Right atrium auricular region (tissue), 2 donors: ENCODE data around the gene VSTM2L. TPM values are rescaled to one million over a fixed set of nuclear protein-coding genes. Genes with fewer than 3 reads are reported as not detected.
A peak's percentile ranks its signal among the peaks of the same experiment; 100 is the strongest.

Experiments
- DNase-seq: peaks from one replicate; pipeline ENCODE4 v3.0.0-alpha.2; 2019; ENCODE audit warnings: low spot score
- H3K27ac ChIP-seq, 2 donors: fragments of 200-600 bp; sonication (generic); 1 replicate in 1 of 2; 2 replicates in 1 of 2; pipeline ENCODE4 v1.5.1; 2016 to 2019
- H3K27me3 ChIP-seq, 2 donors: fragments of 200-600 bp; sonication (generic); one replicate each; pipeline versions ENCODE4 v1.5.1 to v1.6.0; 2017 to 2019
- H3K36me3 ChIP-seq: fragments of 200-600 bp; sonication (generic); one replicate; pipeline ENCODE4 v1.5.1; 2016
- H3K4me1 ChIP-seq, 2 donors: fragments of 200-600 bp; sonication (generic); one replicate each; pipeline versions ENCODE4 v1.5.1 to v1.6.0; 2017 to 2019
- H3K4me3 ChIP-seq, 2 donors: fragments of 200-600 bp; sonication (generic); 1 replicate in 1 of 2; 2 replicates in 1 of 2; pipeline ENCODE4 v1.5.1; 2017 to 2019; ENCODE audit warnings: mild to moderate bottlenecking in 1 of 2, moderate library complexity in 1 of 2
- H3K9me3 ChIP-seq, 2 donors: fragments of 200-600 bp; sonication (generic); one replicate each; pipeline ENCODE4 v1.5.1; 2019
- total RNA-seq, 2 donors: library from RNA; depleted of rRNA; stranded (reverse); fragments of >200 nt; gene quantifications; one replicate each; pipeline ENCODE4 v1.1.0, GENCODE V29; 2016
- TF ChIP-seq, protein P1 (sequence below), 2 donors: fragments of 200-600 bp; sonication (generic); IDR thresholded peaks; one replicate each; pipeline ENCODE4 v1.5.1; 2019; ENCODE audit warnings: antibody characterized with exemption in 2 of 2

VSTM2L gene
- total RNA-seq, 2 donors from 2014 or later: 97.4 to 303 TPM

DNA sequence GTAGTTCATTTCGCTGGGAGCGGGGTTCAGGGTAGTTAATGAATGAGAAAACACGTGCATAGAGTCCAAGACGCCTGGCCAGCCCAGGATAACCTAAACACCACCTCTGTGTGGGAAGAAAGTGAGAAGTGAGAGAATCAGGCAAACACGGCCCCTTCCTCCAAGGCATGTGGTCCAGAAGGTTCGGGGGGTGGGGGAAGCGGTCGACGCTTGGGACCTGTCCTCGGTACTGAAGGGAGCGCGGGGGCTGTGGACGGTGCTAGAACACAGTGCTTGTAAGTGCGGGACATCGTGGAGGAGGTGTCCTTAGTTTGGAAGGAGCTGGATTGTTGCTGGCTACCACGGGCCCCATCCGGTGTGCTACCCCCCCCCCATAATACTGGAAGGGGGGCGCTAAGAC is 1.7 kb upstream of the VSTM2L start:
- TF ChIP-seq, protein P1, sequence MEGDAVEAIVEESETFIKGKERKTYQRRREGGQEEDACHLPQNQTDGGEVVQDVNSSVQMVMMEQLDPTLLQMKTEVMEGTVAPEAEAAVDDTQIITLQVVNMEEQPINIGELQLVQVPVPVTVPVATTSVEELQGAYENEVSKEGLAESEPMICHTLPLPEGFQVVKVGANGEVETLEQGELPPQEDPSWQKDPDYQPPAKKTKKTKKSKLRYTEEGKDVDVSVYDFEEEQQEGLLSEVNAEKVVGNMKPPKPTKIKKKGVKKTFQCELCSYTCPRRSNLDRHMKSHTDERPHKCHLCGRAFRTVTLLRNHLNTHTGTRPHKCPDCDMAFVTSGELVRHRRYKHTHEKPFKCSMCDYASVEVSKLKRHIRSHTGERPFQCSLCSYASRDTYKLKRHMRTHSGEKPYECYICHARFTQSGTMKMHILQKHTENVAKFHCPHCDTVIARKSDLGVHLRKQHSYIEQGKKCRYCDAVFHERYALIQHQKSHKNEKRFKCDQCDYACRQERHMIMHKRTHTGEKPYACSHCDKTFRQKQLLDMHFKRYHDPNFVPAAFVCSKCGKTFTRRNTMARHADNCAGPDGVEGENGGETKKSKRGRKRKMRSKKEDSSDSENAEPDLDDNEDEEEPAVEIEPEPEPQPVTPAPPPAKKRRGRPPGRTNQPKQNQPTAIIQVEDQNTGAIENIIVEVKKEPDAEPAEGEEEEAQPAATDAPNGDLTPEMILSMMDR (IDR thresholded peaks at IDR 0.05): no peak
- Histone ChIP-seq H3K4me1 (peaks cover 0 to 38% of the 10 kb centered on the region in 2 donors), H3K4me3 (no peak overlapping the region), H3K9me3 (no peaks in the 10 kb centered on the region), H3K27me3 (peaks cover 0 to 7% of the 10 kb centered on the region in 2 donors), H3K36me3 (no peaks in the 10 kb centered on the region), H3K27ac (no peak overlapping the region)
- no peak for DNase-seq

DNA sequence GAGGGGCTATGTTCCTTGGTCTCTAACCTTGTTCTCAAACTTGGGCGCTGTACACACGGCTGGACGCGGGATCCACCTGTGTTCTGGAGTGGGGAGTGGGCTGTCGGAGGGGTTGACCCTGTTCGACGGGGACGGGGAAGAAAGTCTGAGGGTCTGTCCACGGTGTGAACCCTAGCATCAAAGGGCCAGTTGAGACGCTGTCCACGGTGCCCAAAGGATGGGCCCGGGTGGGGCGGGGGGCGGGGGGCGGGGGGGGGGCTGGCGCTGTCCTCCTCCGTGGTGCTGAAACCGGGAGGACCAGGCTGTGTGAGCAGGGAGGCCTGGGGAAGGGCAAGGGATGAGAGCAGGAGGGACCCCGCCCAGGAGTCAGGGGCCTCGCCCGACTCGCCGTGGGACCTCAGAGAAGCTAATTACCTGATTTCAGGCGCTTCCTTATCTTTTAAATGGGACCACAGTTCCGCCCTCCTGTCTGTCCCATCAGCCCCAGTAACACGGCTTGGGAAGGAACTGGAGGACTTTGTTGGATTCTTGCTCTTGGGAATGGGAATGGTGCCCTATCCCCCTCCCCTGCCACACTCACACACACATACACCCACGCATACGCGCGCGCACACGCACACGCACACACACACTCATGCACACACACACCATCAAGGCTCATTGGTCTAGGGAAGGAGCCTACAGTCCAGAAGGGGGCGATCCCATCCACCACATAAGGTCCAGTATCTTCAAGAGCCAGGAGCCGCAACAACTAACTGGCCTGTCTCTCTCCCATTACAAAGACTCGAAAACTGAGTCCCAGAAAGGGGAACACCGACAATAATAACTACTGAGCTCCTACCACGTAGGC is 1.0 kb upstream of the VSTM2L start:
- no peak for DNase-seq
- H3K27me3 ChIP-seq: peaks cover 0 to 7% of the 10 kb centered on the region in 2 donors
- H3K4me1 ChIP-seq: peaks cover 0 to 36% of the 10 kb centered on the region in 2 donors
- no peaks in the 10 kb centered on the region for H3K36me3 ChIP-seq
- H3K4me3 ChIP-seq: peak overlapping the region; percentile 61 to 64
- H3K9me3 ChIP-seq: no peaks in the 10 kb centered on the region
- TF ChIP-seq, protein P1 (IDR thresholded peaks at IDR 0.05): peak; percentile 28 to 54
- peak overlapping the region; percentile 84 to 92 for H3K27ac ChIP-seq

DNA sequence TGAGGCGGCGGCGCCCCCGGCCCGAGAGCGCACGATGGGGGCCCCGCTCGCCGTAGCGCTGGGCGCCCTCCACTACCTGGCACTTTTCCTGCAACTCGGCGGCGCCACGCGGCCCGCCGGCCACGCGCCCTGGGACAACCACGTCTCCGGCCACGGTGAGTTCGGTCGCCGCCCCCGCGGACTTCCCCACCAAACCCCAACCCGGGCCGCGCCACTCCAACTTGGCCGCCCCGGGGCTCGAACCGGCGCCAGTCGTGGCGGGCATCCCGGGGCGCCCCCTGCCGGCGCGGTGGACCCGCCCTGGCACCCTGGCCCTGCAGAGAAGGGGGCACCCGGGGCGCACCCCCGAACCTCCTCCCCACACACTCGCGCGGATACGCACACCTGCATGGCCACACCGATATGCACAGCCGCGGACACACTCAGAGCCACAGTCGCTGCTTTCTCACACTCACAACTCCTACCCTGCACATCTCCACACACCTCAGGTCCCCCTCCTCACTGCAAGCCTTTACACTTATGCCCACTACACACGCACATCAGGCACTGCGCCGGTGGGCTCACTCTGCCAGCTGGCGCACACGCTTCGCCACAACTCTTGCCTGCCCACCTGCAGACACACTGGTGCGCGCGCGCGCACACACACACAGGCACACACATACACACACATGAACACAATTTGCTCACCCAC is 535 bp downstream of the VSTM2L start:
- Histone ChIP-seq H3K36me3 (no peaks in the 10 kb centered on the region), H3K4me3 (peak overlapping the region; percentile 61 to 64), H3K27me3 (peaks cover 0 to 7% of the 10 kb centered on the region in 2 donors), H3K9me3 (no peaks in the 10 kb centered on the region), H3K27ac (peak overlapping the region; percentile 84 to 92), H3K4me1 (peaks cover 0 to 38% of the 10 kb centered on the region in 2 donors)
- TF ChIP-seq, protein P1 (IDR thresholded peaks at IDR 0.05): peak; percentile 23 to 61
- DNase-seq: no peak

DNA sequence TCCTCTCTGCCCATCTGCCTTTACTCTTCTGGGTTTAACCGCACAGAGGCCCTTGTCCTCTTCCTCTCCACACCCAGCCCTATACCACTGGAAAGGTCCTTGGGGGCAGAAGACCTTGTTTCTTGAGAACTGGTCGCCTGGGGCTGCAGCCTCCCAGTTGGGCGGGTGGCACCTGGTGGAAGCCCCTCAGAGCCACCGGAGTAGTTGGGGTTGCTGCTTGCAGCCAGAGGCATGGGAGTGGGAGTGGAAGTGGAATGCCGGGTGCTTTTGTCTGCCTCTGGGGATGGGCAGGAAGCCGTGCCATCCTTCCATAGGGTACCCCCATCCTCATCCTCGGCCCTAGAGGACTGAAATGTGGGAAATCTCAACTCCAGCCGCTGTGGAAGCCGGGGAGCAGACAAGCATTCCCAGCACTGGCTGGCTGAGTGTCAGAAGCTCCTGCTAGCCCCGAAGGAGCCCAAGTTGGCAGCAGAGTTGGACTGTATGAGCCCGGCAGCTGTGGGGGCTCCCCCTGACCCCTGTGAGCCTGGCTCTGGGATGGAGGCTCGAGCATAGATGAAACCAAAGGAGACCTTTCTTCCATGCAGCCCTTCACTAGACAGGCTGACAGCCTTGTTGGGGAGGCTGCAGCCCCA is 1.2 kb downstream of the VSTM2L start:
- H3K4me3 ChIP-seq: peak overlapping the region; percentile 61 to 64
- peak overlapping the region; percentile 84 to 92 for H3K27ac ChIP-seq
- H3K9me3 ChIP-seq: no peaks in the 10 kb centered on the region
- H3K4me1 ChIP-seq: peaks cover 0 to 36% of the 10 kb centered on the region in 2 donors
- H3K36me3 ChIP-seq: no peaks in the 10 kb centered on the region
- TF ChIP-seq, protein P1 (IDR thresholded peaks at IDR 0.05): no peak
- H3K27me3 ChIP-seq: peaks cover 0 to 7% of the 10 kb centered on the region in 2 donors
- no peak for DNase-seq

DNA sequence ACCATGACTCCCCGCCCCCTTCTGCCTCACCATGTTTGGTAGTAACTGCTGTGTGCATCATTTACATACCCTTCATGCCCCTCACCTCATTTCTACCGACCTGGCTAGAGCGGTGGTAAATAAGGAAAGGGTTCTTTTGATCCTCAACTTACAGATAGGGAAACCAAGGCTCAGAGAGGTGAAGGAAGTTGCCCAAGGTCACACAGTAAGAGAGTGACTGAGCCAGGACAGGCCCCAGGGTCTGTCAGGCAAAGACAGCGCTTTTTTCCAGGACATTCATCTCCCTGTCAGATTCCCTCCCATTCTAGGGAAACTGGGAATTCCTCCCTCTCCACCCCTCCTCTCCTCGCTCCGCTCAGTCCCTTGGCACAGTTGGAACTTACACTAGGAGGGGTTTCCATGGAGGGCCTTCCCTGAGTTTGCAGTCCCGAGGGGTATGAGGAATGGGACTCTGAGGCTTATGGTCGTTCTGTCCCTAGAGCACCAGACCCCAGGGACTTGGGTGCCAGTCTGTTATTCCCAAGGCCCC is 2.0 kb downstream of the VSTM2L start:
- Histone ChIP-seq H3K27me3 (peaks cover 0 to 7% of the 10 kb centered on the region in 2 donors), H3K4me1 (peaks cover 0 to 36% of the 10 kb centered on the region in 2 donors), H3K9me3 (no peaks in the 10 kb centered on the region), H3K36me3 (no peaks in the 10 kb centered on the region), H3K4me3 (peak overlapping the region; percentile 61 to 64), H3K27ac (peak overlapping the region; percentile 84 to 92)
- TF ChIP-seq, protein P1 (IDR thresholded peaks at IDR 0.05): no peak
- DNase-seq: no peak
